WI38 (cell line): ENCODE data around the gene TMEM116.
"Not testable (repeated sequence)": the region's sequence is repeated elsewhere in the genome, so short reads cannot be mapped to it uniquely, and the experiment has no call there.

Source experiments
- H3K4me3 ChIP-seq: 2 replicates; pipeline ENCODE4 v1.5.1; 2011; ENCODE audit warnings: low read depth, mild to moderate bottlenecking, control low read depth, low read length
- CTCF ChIP-seq: IDR thresholded peaks from 2 replicates; pipeline ENCODE4 v1.5.1; 2012; ENCODE audit warnings: low read depth, mild to moderate bottlenecking, control low read depth, low read length

Gene TMEM116

GRCh38 chr12:112018571-112019237 is 5.7 kb upstream of the TMEM116 start:
- TF ChIP-seq CTCF, result no peak
- no peak overlapping the region for H3K4me3 ChIP-seq

GRCh38 chr12:112017041-112017440 is 4.1 kb upstream of the TMEM116 start:
- H3K4me3 ChIP-seq, result no peak overlapping the region
- no peak for TF ChIP-seq CTCF

GRCh38 chr12:112015938-112016337 is 3.0 kb upstream of the TMEM116 start:
- TF ChIP-seq CTCF, result no peak
- no peak overlapping the region for H3K4me3 ChIP-seq

- peak overlapping the region; percentile 96 for H3K4me3 ChIP-seq
- TF ChIP-seq CTCF, result no peak
These were observed 837 bp upstream of the TMEM116 start for GRCh38 chr12:112013601-112014402.

- TF ChIP-seq CTCF, result no peak
- H3K4me3 ChIP-seq, result peak overlapping the region; percentile 84; the same call in 1 of the 2 replicates
These were observed 1.3 kb downstream of the TMEM116 start for GRCh38 chr12:112011685-112012084.

GRCh38 chr12:112010415-112011344 is 2.3 kb downstream of the TMEM116 start:
- TF ChIP-seq CTCF, result no peak
- H3K4me3 ChIP-seq, result no peak overlapping the region

GRCh38 chr12:112009596-112009995 is 3.4 kb downstream of the TMEM116 start:
- not testable (repeated sequence) for H3K4me3 ChIP-seq
